Measurements from ENCODE around the gene ZNF197. TPM values are rescaled to one million over a fixed set of nuclear protein-coding genes. Genes with fewer than 3 reads are reported as not detected.

Gene ZNF197
- total and polyA plus RNA-seq, 2 experiments from 2014 or later = 5.6 to 18.9 TPM

GRCh38 chr3:44642337-44642736 is 17.5 kb downstream of the ZNF197 start:
- Histone ChIP-seq H3K4me3 (no peak overlapping the region), H3K27ac (ENCODE audit: low read depth) (no peak overlapping the region), H3F3A (replicated peaks; ENCODE audit: low read depth) (no peaks in the 10 kb centered on the region), H3K79me2 (replicated peaks; ENCODE audit: insufficient read depth) (peaks cover 8% of the 10 kb centered on the region; the same call in 1 of the 2 replicates), H3K4me1 (ENCODE audit: insufficient read depth) (no peaks in the 10 kb centered on the region), H3K4me2 (no peak overlapping the region), H2AFZ (no peak overlapping the region), H3K36me3 (ENCODE audit: insufficient read depth) (peaks cover 44% of the 10 kb centered on the region), H3K9me2 (ENCODE audit: insufficient read depth) (no peaks in the 10 kb centered on the region), H3K27me3 (ENCODE audit: insufficient read depth) (no peaks in the 10 kb centered on the region), H4K20me1 (replicated peaks; ENCODE audit: insufficient read depth) (no peaks in the 10 kb centered on the region; the same call in 1 of the 2 replicates)
- H3K27ac Mint-ChIP-seq = no peak overlapping the region
- ATAC-seq (no peak), DNase-seq (ENCODE audit: low spot score) (no peak)
- no peaks in the 10 kb centered on the region for H3K27me3 Mint-ChIP-seq (ENCODE audit: insufficient read depth, low read depth, poor library complexity)
- TF ChIP-seq POLR2AphosphoS5 (IDR thresholded peaks at IDR 0.05; ENCODE audit: low read depth) (no peak), NANOG (IDR thresholded peaks at IDR 0.05; ENCODE audit: borderline replicate concordance) (no peak), EZH2 (IDR thresholded peaks at IDR 0.05; ENCODE audit: low read depth, unreplicated experiment) (no peak), ZNF114 (CRISPR knock-in tag; IDR thresholded peaks at IDR 0.05) (no peak), REST (IDR thresholded peaks at IDR 0.05; ENCODE audit: unreplicated experiment) (no peak), STAT1 (IDR thresholded peaks at IDR 0.05; ENCODE audit: unreplicated experiment) (no peak), ZNF462 (CRISPR knock-in tag; IDR thresholded peaks at IDR 0.05) (no peak), JUNB (IDR thresholded peaks at IDR 0.05; ENCODE audit: unreplicated experiment) (no peak), CTCF (conservative IDR thresholded peaks at IDR 0.05; ENCODE audit: low read depth in 2 of 2) (no peak), ZNF331 (CRISPR knock-in tag; IDR thresholded peaks at IDR 0.05; ENCODE audit: low read depth) (no peak), CREB1 (CRISPR knock-in tag; IDR thresholded peaks at IDR 0.05; ENCODE audit: low read depth) (no peak), EZH2phosphoT487 (IDR thresholded peaks at IDR 0.05; ENCODE audit: unreplicated experiment) (no peak), ETS1 (IDR thresholded peaks at IDR 0.05) (no peak)
- H3K4me3 Mint-ChIP-seq = no peak overlapping the region
- no peaks in the 10 kb centered on the region for H3K4me1 Mint-ChIP-seq
- H3K9me3 Mint-ChIP-seq = peaks cover 51% of the 10 kb centered on the region
- H3K36me3 Mint-ChIP-seq (ENCODE audit: low read depth) = peaks cover 62% of the 10 kb centered on the region

Data from GM23338 (cell line).